D341Med (cell line): ENCODE results near the gene DDX1.

Experiments used
- DNase-seq: peaks from one replicate; pipeline ENCODE4 v3.0.0; 2012; ENCODE audit warnings: low spot score

Gene DDX1

GRCh38 chr2:15664273-15665066, 72.8 kb downstream of the DDX1 start:
- DNase-seq = no peak

DNA sequence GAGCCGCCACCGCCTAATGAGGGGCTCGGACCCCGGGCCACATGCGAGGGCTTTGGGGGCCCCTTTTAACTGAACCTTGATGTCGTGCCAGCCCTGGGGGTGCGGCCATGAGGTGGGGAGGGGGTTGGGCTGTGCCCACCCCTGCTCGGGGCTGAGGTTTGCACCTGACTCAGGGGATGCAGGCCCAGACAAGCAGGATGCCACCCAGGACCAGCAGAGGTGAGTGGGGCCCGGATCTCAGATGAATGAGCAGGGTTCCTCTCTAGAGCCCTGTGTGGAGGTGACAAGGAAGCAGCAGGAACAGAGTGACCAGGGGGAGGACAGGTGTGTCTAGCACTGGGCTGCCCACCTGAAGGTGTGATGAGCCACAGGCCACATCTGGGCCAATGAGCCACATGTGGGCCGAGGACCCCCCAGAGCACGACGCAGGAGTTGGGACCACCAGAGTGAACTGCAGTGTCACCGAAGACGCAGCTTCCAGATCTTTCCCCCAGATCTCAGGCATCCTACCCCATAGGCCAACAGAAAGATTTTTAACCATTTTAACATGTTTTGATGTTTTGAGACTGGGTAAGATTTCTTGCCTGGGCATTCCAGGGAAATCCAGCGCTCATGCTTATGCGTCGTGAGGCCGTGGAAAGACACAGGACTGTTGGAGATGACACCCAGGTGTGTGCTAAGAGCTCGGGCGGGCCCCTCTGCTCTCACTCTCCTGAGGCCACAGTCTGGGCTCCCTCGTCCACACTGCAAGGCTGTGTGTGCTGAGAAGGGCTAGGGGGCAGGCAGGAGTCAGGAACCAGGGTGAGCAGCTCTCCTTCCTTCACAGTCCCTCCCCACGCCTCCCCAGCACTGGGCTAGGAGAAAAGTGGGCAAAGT, 73.6 kb downstream of the DDX1 start:
- no peak for DNase-seq

DNA sequence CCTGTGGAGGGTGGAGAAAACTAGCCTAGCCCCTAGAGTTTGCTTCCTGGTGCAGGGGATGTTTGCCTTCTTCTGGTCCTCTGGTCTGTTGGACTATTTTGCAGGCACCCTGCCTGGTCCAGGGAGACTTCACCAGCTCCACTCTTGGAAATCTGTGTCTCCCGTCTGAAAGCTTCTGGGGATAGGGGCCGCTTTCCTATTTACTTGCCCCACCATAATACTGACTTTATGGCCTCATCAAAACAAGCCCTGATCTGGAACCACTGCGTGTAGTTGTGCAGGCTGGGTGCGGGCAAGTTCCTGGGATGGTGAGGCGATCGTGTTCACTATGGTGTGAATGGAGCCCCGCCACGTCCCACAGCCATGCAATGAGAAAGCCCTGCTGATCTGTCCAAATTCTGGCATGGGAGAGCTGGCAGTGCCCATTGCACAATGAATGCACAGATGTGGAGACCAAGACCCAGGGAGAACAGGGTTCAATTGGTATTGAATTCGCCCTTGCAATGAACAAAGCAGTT, 74.3 kb downstream of the DDX1 start:
- no peak for DNase-seq

- DNase-seq = no peak
Observed at GRCh38 chr2:15666861-15667808, 75.5 kb downstream of the DDX1 start.

DNA sequence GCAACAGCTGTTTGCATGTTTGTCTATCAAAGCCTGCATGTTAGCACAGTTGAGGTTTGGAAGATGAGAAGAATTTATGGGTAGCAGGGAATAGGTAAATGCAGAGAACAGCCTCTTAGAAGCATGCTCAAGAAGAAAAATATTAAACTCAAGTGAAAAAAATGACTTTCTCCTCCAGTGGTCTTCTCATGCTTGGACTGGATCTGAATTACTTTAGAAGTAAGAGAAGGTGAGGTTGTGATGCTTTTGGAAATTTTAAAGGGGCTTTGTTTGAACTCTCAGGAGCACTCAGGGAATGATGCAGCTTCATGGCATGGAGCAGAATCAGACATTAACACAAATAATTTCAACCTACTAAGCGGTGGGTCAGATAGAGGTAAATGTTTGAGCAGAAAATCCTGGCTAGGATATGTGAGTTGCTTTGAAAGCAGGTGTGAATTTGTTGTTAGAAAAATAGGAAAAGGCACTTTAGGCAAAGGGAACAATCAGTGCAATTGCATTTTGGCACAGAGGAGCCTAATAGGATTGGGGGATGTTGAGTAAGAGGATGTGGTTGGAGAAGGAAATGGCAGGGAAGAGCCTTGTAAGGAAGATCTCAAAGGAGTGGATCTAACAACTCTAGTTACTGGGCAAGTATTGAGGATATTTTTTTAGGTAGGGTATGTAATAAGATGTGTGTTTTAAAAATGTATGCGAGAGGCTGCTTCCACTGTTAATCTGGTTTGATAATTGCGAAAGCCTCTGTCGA, 76.3 kb downstream of the DDX1 start:
- DNase-seq = no peak

DNA sequence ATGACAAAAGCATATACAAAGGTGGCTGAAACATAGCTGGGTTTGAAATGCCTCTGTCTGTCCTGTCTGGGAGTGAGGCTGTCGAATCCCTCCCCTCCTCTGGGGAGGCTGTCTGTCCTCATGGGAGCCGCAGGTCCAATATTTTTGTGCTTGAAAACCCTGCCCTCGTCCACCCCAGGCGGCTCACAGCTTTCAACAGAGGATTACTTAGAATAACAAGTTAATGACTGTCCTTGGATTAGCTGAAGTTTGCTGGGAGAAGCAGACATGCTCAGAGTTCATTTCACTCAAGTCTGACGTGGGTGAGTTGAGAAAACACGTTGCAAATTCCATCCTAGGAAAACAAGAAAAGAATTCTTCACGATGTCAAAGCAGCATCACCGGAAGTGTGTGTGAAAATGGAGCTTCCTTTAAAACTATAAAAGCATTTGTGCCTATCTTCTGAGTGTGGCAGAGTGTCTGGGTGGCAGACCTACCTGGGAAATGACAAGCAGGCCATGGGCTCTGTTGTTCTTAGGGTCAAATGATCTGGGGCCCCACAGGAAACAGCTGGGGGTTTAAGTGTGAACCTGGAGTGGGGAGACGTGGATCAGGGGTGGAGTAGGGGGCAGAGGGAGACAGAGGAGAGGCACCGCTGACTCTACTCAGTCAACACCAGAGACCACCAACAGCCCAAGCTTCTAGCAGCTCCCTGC, 77.1 kb downstream of the DDX1 start:
- DNase-seq = no peak

- DNase-seq = no peak
Observed at GRCh38 chr2:15669375-15669910, 77.8 kb downstream of the DDX1 start.

DNA sequence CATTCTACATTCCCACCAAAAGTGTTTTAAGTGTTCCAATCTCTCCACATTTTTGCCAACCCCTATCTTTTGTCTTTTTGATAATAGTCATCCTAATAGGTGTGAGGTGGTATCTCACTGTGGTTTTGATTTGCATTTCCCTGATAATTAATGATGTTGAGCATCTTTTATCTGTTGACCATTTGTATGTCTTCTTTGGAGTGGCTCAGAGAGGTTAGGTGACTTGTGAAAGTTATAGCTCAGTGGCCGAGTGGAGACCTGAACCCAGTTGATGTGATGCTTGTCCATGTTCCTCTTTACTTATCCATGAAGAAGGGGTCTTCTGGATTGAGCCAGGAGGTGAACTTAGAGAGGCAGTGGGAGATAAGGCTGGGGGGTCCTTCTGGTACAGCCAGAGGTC, 78.8 kb downstream of the DDX1 start:
- no peak for DNase-seq

GRCh38 chr2:15670981-15671380, 79.3 kb downstream of the DDX1 start:
- no peak for DNase-seq

- no peak for DNase-seq
Observed at GRCh38 chr2:15671409-15671808, 79.7 kb downstream of the DDX1 start.

GRCh38 chr2:15671842-15672815, 80.5 kb downstream of the DDX1 start:
- no peak for DNase-seq

GRCh38 chr2:15672961-15673918, 81.6 kb downstream of the DDX1 start:
- DNase-seq = no peak

- no peak for DNase-seq
Observed at GRCh38 chr2:15673919-15674636, 82.4 kb downstream of the DDX1 start.

DNA sequence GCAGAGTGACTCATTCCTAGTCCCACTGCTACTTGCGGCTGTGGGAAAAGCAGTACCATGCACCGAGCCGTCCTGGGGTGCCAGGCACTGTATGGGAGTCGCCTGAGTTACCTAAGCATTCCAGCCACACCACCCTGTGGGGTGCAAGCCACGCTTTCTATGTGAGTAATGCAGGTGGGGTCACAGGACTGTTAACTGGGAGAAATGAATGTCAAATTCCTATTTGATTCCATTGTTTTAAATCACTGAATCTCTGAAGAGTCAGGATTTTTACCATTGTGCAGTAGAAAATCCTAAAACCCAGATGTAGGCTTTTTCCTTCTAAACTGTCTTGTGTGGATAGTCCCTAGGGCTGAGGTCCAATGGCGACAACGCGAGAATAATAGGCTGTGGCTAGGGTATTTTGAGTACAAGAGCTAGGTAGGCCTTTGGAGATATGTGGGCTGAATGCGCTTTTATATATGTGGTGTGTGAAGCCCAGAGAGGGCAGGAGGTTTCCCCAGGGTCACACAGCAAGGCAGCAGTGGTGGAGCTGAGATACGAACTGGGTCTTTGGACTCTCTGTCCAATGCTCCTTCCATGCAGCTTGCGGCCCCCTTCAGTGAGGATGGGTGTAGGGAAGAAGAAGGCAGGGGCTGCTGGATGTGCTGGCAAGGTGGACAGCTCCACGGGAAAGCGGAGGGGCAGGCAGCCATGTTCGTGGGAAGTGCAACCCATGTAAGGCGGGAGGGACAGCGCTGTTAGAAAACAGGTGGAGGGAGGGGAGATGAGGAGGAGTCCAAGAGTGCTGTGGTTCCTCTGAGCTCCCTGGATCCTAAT, 83.2 kb downstream of the DDX1 start:
- DNase-seq = no peak

GRCh38 chr2:15675456-15676195, 84.0 kb downstream of the DDX1 start:
- no peak for DNase-seq
